Muscle of back (tissue), 11 donors: ENCODE results near the gene ZFHX3. TPM values are rescaled to one million over a fixed set of nuclear protein-coding genes. Genes with fewer than 3 reads are reported as not detected.
A peak's percentile ranks its signal among the peaks of the same experiment; 100 is the strongest.
"Not testable (repeated sequence)": the region's sequence is repeated elsewhere in the genome, so short reads cannot be mapped to it uniquely, and the experiment has no call there.

Experiments
- DNase-seq, 3 donors: peaks; one replicate each; pipeline versions ENCODE4 v3.0.0 to v3.0.0-alpha.2; 2013
- polyA plus RNA-seq, 10 donors: library from polyadenylated mRNA; unstranded; fragments of 120-200 nt; gene quantifications; one replicate each; pipeline ENCODE4 v1.2.1, GENCODE V29; 2013; ENCODE audit not compliant: insufficient read length in 10 of 10

Gene ZFHX3
- polyA plus RNA-seq, 10 donors, result 7.4 to 13.0 (median 11.1) TPM

DNA sequence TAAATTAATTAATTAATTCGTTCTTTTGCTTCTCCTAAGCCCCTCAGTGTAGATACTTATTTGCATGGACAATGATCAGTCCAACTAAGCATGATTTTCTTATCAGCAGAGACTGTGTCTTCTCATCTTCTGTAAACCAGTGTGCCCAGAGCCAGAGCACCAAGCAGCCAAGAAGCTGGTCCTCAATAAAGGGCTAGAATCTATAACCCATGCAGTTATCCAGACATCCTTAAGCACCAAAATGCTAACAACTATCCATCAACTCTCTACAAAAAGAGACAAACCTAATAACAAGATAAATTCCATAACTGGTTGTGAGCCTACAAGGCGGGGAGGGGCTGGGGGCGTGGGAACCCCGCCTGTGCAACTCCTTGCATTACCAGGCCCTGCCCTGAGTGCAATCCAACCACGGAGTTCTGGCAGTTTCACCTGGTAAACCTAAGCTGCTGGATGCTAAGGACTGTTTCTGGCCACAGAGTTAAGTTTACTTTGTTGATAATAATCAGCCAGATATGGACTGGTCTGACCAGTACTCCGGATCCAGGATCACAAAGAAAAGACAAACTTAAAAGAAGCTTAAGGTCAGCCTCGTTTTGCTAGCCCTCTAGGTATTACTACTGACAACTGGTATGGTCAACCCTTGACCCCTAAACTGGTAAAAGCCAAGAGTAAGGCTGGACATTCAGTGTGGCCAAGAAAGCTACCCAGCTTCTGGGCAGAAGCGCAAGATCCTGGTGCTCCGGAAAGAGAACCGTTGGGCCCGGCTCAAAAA is 51.5 kb downstream of the ZFHX3 start:
- DNase-seq, result no peak

GRCh38 chr16:72995882-72996270 is 52.1 kb downstream of the ZFHX3 start:
- not testable (repeated sequence) for DNase-seq

DNA sequence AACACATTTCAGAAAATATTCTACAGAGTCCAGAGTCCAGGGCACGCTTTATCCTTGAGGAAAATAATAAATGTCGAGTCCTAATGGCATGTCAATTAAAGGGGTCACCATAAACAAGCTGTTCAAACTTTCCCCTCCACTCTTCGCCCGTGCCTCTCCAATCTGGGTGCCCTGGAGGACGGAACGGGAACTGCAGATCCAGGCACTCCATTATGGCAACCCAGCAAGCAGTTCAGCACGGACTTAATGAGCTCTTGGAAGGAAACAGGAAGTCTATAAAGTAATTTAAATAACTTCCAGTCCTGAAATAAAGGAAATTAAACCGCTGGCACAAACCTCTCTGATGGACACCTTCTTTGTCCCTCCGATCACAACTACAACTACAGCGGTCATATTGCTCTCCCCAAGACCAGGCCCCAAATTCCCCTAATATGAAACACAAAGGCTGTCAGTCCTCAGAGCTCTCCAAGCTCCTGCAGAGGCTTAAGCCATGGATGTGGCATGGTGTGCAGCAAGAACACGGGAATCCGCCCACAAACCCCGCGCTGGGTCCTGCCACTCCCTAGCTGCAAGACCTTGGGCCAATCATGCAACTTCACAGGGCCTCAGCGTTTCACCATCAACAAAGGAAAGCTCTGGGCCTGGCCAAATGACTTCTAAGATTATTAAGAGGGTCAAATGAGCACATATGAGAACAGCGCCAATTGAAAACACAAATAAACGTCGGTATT is 52.6 kb downstream of the ZFHX3 start:
- DNase-seq, result no peak

DNA sequence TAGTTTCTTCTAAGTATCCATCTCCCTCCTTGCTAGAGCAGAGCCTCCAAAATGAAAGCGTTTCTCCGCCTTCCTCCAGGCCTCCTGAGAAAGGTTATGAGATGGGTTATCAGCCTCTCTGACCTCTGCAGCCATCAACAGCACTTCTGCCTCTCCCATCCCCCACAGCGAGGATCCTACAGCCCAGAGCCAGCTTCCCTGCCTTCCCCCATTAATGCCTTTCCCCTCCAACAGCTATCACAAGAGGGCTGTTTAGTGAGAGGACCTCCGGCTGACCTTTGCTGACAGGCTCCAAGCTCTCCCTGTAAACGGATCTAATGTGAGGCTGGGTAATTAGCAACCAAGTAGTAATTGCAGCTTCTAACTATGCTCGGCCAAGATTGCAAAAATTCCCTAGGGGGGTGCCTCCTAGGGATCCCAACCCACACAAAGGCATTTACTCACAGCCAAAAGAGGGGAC is 55.8 kb downstream of the ZFHX3 start:
- no peak for DNase-seq

- DNase-seq, result no peak
These were observed 56.3 kb downstream of the ZFHX3 start for GRCh38 chr16:72991644-72992043.

DNA sequence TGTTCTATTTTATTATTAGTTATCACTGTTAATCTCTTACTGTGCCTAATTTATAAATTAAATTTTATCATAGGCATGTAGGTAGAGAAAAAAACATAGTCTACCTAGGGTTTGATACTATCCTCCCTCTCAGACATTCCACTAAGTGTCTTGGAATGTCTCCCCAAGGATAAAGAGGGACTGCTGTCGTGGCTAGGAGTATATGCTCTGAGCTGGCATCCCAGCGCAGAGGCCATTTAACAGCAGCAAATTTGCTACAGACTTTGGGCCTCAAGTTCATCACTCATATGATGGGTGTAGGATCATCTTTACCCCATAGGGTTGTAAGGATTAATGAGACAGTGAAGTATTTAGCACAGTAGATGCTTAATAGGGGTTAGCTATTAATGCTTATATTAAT is 56.7 kb downstream of the ZFHX3 start:
- no peak for DNase-seq

DNA sequence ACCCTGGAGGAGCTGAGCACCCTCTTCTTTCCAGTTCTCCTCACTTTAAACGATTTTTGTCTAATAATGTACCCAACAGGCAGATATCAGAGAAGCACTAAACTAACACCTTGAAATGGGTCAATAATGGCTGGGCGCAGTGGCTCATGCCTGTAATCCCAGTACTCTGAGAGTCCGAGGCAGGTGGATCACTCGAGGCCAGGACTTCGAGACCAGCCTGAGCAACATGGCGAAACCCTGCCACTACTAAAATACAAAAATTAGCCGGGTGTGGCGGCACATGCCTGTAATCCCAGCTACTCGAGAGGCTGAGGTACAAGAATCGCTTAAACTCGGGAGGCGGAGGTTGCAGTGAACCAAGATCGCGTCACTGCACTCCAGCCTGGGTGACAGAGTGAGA is 57.4 kb downstream of the ZFHX3 start:
- no peak for DNase-seq

DNA sequence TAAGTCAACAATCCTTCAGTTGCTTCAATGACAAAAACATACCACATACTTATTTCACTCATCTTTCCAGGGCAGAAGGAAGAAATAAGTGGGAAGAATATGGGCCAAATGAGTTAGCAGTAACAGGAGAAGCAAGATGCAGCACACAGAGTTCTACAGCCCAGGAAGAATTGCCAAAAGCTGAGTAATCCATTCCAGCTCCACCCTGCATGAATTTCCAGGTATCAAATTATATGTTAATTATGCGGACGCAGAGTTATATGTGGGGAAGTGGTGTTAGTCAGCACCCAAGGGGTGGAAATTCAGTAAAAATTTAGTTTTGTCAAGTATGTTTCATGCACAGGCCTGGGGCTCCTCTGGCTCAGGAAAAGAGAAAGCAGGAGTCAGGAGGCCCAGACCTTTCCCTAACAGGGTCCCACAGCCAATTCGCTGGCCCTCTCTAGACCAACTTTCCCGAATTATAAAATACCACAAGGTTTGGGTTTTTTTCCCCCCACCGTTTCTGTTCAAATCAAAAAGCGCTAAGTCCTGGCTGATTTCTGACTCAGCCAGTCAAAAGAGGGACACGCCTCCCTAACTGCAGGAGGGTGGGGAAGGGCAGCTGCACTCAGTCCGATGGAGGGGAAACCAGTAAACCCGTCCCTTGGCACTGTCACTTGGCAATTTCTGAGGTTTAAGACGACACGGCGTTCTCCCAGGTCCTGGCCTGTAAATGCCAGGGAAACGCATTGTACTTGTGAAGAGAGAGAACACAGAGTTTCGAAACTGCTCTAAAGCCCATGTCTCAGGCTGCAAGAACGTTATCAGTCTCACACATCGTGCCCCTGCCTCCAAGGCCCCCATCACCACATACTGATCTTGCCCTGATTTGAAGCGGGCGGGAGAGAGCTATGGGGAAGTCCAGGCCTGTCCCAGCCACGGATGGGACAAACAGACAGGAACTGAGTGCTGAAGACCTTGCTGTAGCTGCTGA is 58.1 kb downstream of the ZFHX3 start:
- peak; percentile 74 to 91 (median 88) for DNase-seq

DNA sequence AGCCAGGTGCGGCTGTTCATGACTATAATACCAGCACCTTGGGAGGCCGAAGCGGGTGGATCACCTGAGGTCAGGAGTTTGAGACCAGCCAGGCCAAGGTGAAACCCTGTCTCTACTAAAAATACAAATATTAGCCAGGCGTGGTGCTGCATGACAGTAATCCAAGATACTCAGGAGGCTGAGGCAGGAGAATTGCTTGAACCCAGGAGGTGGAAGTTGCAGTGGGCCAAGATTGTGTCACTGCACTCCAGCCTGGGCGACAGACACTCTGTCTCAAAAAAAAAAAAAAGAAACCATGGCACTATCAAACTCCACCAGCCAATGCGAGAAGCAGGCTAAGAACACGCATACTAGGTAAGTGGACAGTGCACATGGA is 58.7 kb downstream of the ZFHX3 start:
- DNase-seq, result not testable (repeated sequence)

DNA sequence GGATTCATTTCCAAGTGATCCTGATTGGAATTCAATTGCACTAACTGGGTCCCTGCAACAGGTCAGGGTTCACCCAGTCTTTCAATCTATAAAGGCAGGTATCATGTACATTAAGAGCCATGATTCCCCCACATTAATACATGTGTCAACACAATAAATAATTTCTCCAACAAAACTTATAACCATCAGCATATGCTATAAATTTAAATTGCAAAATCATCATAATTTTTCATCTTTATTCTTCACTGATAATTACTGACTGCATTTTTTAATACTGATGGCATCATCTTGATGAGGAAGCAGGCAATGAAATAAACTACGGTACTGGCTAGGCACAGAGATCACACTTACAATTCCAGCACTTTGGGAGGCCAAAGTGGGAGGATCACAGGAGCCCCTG is 59.4 kb downstream of the ZFHX3 start:
- DNase-seq, result no peak

GRCh38 chr16:72987480-72987901 is 60.4 kb downstream of the ZFHX3 start:
- no peak for DNase-seq

DNA sequence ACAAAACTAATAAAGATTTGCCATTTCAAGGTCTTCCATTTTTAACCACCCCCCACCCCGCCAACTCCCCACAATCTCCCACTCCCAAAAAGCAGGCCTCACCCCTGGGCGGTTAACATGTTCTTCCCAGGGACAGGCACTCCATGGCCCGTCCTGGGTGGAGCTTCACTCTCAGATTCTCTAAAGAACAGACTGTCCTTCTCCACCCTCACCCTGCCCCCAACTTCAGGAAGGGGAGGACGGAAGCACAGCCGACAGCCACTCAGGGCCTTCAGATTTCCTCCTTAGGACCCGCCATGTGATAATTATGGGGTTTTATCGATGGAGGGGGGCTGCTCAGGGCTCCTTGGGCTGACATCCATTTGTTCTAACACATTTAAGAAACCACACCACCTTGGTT is 61.9 kb downstream of the ZFHX3 start:
- peak in 2 of 3 donors; percentile 40 to 75 for DNase-seq

DNA sequence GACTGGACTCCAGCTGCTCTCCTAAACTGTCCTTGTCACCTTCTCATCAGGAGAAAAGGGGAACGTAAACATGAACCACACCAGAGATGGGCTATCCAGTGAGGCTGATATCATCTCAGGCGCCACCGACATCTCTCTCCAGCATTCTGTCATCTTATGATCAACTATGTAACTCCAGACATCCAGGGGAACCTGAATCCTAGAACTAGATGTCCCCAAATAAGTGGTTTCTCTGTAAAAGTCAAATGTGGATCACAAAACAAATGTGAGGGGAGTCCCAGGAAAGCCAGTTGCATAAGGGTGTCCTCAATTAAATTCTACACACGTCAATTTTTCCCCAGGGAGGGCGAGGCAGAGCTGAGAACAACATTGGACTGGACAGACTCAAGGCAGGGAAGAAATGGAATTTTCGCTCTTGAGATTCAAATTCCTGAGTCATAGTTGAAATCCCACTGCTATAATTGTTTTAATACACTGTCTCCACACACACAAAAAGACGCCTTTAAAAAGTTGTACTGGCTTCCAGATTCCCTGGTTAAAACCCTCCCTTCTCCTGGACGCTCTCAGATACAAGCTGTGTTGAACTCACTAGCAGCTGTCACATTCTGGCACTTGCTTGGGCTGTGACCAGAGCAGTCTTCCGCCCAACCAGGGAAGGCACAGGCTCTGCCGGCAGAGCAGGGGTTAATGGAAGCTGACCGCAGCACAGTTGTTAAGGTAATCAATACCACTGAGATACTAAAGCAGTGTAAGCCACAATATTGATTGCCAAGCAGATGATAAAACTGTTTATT is 62.6 kb downstream of the ZFHX3 start:
- DNase-seq, result peak; percentile 76 to 93 (median 85)

DNA sequence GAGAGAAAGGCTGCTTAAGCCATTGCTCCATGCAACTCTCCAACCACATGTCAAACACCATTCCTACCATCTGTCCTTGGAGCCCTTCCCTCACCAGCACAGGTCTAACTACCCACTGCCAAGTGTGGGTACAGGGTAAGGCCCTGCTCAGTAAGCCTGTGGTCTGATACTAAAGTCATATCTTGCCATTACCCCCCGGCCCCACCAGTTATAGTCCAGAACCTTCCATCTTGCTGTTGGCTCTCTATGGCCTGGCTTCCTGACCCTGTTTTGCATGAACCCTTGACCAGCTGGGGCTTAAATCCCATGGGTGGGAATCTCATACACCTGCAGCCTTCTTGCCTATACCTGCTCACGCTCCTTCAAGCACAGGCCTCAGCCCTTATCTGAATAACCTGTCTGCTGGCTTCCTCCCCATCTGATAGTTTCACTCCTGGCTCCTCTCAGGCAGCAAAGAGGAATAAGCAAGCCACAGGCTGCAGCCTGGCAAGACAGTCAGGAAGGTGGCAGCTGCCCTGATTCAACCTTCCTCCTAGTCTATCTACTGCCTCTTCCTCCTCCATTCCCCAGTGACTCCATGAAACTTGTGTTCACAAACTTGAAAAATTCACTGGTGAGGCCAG is 64.1 kb downstream of the ZFHX3 start:
- no peak for DNase-seq

- DNase-seq, result no peak
These were observed 64.7 kb downstream of the ZFHX3 start for GRCh38 chr16:72983241-72983640.

- DNase-seq, result no peak
These were observed 68.0 kb downstream of the ZFHX3 start for GRCh38 chr16:72979974-72980373.

- no peak for DNase-seq
These were observed 69.7 kb downstream of the ZFHX3 start for GRCh38 chr16:72978212-72978611.

GRCh38 chr16:72977127-72977526 is 70.8 kb downstream of the ZFHX3 start:
- DNase-seq, result no peak

DNA sequence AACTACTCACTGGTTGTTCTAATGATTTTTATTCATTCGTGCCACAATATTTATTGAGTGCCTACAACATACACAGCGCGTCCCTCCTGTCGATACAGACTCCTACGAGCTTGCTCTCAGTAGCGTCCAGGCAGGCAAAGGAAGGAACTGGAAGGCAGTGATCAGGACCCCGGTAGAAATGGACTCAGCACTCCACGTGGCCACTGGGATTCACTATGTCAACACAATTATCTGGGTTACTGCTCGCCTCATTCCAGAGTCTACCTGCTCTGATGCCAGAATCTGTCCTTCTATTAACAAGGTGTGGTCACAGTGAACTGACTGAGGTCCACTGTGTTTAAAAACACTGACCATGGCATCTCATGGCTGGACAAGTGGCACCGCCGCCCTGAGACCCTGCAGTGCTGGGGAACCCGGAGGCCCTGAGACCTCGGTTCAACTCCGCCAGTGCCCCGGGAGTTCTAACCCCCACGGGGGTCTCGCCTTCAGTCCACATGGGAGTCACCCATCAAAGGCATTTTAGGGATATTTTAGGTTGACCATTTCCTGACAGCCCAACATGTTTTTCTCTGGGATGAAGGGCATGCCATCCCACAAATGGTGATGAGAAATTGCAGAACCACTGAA is 71.4 kb downstream of the ZFHX3 start:
- DNase-seq, result no peak

- DNase-seq, result no peak
These were observed 72.0 kb downstream of the ZFHX3 start for GRCh38 chr16:72975809-72976437.
